DMS53 treated with DMSO at 0.1 percent for 48 hours (cell line): ENCODE results near the gene CAMTA1.

ENCODE experiments used
- DNase-seq: peaks from one replicate; lab custom pipeline; 2025; ENCODE audit not compliant: unreplicated experiment; lab: John Stamatoyannopoulos, UW

CAMTA1 gene

GRCh38 chr1:7265771-7266371 lies 480.6 kb downstream of the CAMTA1 start:
- DNase-seq, result peak; percentile 97

DNA sequence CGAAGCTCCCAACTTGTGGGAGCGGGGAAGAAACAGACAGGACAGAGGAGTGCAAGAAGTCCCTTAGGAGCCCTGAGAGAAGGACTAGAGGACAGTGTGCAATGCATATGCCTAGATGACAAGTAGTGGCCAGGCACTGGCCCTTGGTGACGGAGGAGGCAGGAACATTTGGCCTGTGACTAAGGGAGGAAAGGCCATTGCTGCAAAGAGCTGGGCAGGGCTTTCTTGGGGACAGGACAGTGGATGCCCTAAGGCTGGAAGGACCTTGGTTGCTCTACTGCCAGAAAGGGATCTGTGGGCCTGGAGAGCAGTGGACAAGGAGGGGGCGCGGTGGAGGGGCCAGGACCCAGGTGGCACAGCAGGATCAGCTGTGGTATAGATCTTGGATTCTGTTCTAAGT lies 481.3 kb downstream of the CAMTA1 start:
- peak; percentile 53 for DNase-seq

DNA sequence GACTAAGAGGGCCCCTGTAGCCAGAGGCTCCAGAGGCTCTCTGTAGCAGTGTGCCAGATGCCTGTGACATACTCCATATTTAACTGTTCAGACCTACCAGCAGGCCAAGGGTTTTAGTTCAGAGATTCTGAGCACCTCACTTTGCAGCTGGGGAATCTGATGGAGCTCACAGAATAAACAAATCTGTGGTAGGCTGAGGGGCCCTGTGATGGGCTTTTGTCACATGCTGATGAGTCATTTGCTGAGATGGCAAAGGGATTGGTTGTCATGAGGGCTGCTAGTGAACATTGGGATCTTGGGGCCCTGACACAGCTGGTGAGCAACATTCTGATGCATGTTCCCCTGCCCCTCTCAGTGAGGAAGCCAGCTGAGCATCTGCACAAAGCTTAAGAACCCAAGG lies 482.2 kb downstream of the CAMTA1 start:
- peak; percentile 22 for DNase-seq

GRCh38 chr1:7268983-7269382 lies 483.7 kb downstream of the CAMTA1 start:
- DNase-seq, result no peak

GRCh38 chr1:7269525-7269924 lies 484.3 kb downstream of the CAMTA1 start:
- DNase-seq, result no peak

GRCh38 chr1:7274256-7274655 lies 489.0 kb downstream of the CAMTA1 start:
- no peak for DNase-seq

DNA sequence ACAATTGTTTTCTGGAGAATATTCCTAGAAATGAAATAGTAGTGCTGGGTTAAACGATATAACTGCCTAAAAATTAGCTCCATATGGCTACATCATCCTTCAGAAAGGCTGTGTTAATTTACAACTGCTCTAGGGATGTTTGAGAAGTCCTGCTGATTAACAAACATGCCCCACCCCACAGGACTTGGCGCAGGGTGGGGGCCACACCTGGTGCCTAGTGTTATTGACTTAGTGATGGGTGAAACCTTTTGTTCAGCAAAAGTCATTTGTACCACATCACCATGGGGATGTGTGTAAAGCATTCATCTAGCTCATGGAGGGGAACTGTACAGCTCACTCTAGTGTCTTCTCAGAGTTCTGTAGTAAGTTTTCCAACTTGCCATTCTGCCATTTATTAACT lies 492.8 kb downstream of the CAMTA1 start:
- peak; percentile 89 for DNase-seq

GRCh38 chr1:7278827-7279765 lies 493.8 kb downstream of the CAMTA1 start:
- no peak for DNase-seq

DNA sequence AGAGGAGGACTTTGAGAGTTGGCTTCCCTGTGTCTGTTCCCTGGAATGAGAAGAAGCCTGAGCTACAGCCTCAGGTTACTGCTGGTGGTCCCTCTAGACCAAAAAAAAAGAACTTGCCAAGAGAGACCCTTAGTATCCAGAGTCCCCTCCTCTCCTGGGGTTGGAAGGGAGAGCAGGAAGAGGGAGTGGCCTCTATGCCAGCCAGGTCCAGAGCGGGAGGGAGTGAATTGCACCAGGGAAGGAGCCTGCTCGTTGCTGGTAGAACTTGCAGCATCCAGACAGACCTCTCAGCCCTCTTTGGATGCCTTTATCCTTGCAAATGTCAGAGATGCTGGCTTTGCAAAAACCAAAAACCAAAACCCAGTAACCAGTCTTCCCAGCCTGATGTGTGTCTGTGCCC lies 494.5 kb downstream of the CAMTA1 start:
- no peak for DNase-seq

- no peak for DNase-seq
Observed at GRCh38 chr1:7280347-7280960, 495.2 kb downstream of the CAMTA1 start.

GRCh38 chr1:7281821-7282220 lies 496.6 kb downstream of the CAMTA1 start:
- DNase-seq, result no peak

GRCh38 chr1:7284839-7285435 lies 499.7 kb downstream of the CAMTA1 start:
- DNase-seq, result no peak

GRCh38 chr1:7285856-7286454 lies 500.7 kb downstream of the CAMTA1 start:
- DNase-seq, result no peak

- DNase-seq, result no peak
Observed at GRCh38 chr1:7287013-7287412, 501.8 kb downstream of the CAMTA1 start.

DNA sequence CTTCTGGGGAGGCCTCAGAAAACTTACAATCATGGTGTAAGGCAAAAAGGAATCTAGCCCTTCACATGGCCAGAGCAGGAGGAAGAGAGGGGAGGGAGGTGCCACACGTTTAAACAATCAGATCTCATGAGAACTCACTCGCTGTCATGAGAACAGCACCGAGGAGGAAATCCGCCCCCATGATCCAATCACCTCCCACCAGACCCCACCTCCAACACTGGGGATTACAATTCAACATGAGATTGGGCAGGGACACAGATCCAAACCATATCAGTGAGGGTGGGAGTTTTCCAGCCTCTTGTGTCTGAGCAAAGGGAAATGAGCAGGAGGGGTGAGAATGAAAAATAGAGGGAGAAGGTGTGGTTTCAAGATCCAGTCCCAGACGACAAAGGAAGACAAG lies 503.7 kb downstream of the CAMTA1 start:
- no peak for DNase-seq

GRCh38 chr1:7289694-7290093 lies 504.4 kb downstream of the CAMTA1 start:
- DNase-seq, result no peak

DNA sequence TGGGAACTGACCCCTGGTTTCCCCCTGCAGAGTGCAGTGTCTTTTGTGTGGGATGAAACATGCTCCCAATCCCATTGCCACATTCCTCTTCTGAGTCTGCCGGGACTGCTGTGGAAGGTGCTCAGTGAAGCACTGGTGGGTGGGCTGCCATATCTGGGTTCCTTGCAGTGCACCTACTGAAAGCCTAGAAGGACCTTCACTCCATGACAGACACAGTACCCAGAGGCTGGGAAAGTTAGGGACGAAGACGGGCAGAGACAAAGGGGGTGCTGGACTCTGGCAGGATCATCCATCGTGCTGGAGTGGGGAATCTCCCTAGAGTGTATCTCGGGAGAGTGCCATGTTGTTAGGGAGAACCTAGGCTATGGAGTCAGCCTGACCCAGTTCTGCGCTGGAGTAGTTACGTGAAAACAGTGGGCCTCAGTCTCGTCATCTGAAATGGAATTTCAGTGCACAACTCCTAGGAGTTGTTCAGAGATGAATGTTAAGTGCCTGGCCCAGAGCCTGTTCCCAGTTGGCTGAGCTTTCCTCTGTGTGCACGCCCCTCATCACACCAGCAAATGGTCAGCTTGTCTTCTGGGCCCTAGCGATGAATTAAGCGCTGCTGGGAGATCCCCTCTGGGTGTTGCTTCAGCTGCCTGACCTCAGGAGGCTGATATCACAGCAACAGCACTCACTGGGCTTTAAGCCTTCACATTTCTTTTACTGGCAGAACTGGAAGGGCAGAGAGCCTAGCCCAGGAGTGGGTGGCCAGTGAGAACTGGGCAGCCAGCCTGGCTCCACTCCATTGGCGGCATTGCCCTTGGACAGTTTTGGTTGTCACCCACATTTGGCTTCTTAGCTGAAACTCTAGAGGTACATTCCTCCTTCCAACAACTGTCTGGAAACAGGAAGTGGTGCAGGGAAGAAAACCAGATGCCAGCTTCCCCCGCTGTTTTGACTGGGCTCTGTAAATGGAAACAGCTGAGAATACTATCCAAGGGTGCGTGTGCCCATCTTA lies 506.0 kb downstream of the CAMTA1 start:
- DNase-seq, result no peak

DNA sequence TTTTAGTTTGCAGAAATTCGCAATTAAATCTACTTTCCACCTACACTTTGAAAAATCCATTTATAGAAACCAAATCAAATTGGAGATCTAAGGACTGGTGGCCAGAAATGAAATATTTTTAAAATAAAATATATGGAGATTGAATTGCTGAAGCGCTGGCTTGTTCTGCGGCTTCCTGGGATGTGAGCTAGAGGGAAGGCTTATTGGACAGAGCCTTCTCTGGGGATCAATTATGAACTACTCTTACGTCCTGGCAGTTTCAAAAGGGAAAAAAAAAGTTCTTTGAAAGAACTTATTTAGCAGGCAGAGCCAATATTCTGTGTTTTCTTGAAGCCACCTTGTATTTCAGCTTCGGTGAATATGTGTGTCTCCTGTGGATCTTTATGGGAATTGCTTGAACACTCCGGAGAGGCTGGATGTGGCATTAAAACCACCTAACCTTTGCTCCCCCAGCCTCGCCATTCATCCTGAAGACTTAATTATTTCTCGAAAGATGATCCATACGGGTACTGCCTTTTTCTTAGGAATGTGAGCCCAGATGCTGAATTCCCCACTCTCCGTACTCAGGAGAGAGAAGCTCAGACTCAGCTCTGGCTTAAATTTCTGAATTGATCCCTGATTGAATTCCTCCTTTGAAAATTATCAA lies 506.9 kb downstream of the CAMTA1 start:
- no peak for DNase-seq

DNA sequence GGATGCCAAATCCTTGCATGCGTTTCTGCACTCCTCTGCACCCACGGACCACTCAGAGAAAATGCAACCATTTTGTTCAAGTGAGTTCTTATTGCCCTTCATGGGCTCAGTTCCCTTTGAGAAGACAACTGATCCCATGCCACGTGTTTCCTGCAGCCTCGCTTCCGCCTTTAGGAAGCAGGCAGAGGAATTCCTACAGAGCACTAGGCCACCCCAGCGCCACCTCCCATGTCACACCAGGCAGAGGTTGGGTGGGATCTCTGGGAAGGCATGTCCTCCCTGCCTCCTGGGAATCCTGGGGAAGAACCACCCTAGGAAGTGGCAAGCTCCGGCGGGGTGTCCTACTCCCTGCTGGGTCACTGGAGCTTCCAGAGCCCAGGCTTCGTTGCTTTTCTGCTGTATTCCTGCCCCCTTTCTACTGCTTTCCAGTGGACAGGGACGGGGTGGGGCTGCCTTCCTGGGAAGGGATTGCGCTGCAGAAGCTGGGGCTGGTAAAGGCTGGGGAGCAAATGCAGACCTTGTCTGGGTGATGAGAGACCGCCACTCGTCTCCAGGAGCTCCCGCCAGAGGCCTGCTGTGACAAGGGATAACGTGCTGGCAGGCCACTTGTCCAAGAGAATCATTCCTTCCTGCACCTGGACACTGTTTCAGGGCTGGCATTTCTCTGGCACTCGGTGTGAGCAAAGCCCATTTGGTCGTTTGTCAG lies 507.6 kb downstream of the CAMTA1 start:
- no peak for DNase-seq
